Endothelial cell of umbilical vein (primary cell): ENCODE results near the gene ADD2. TPM values are rescaled to one million over a fixed set of nuclear protein-coding genes. Genes with fewer than 3 reads are reported as not detected.

Source experiments
- BruUV-seq: library from RNA; stranded (reverse); fragments of 400-500 nt; replicated peaks from 2 replicates; lab custom pipeline; 2021; lab: Mats Ljungman, UMichigan
- CTCF ChIA-PET: fragments of 300-600, 350-600 bp; sonication (Branson Sonifier 250); formaldehyde crosslinking; loops from one replicate; lab custom pipeline; 2021; ENCODE audit warnings: antibody characterized with exemption, inconsistent platforms; lab: Charles Lee
- POLR2A ChIA-PET: fragments of 300-600, 350-600 bp; sonication (Branson Sonifier 250); formaldehyde crosslinking; loops from one replicate; lab custom pipeline; 2021; ENCODE audit warnings: antibody characterized with exemption, inconsistent platforms; lab: Charles Lee
- DNase-seq: peaks from one replicate; pipeline ENCODE4 v3.0.0-alpha.2; 2011; ENCODE audit warnings: low read depth, low spot score
- FAIRE-seq: peaks from 2 replicates; lab custom pipeline; 2011; peaks lifted over from hg19 to GRCh38; lab: Jason Lieb, UNC
- H2AFZ ChIP-seq: 2 replicates; pipeline ENCODE4 v1.6.0; 2012; ENCODE audit warnings: low read depth, low read length, control low read depth, inconsistent platforms
- H3K27ac ChIP-seq: 2 replicates; pipeline ENCODE4 v1.5.1; 2011; ENCODE audit warnings: low read depth, mild to moderate bottlenecking, control low read depth, low read length, moderate library complexity; ENCODE audit not compliant: insufficient read depth
- H3K27me3 ChIP-seq, 2 experiments: 2 replicates each; pipeline versions ENCODE4 v1.6.0 to v1.6.1; 2011; ENCODE audit warnings: low read length in 2 of 2, mixed read lengths in 1 of 2; ENCODE audit not compliant: control insufficient read depth in 2 of 2, insufficient read depth in 2 of 2
- H3K36me3 ChIP-seq, 2 experiments: 2 replicates in 1 of 2; 3 replicates in 1 of 2; pipeline ENCODE4 v1.5.1; 2011; ENCODE audit warnings: low read length in 2 of 2, mild to moderate bottlenecking in 1 of 2, moderate library complexity in 1 of 2; ENCODE audit not compliant: control insufficient read depth in 2 of 2, insufficient read depth in 2 of 2; ENCODE audit errors: extremely low read depth in 1 of 2
- H3K4me1 ChIP-seq: 3 replicates; pipeline ENCODE4 v1.5.1; 2011; ENCODE audit warnings: mild to moderate bottlenecking, low read length; ENCODE audit not compliant: control insufficient read depth, insufficient read depth; ENCODE audit errors: extremely low read depth
- H3K4me2 ChIP-seq: 2 replicates; pipeline ENCODE4 v1.6.1; 2011; ENCODE audit warnings: low read length, control low read depth, mixed read lengths; ENCODE audit not compliant: insufficient read depth
- H3K4me3 ChIP-seq, 3 experiments: fragments of 200-600 bp in 1 of 3; sonication (generic), shearing (Covaris generic) in 1 of 3; replicated peaks in 1 of 3; 2 replicates each; pipeline ENCODE4 v1.5.1; 2011 to 2016; ENCODE audit warnings: control low read depth in 3 of 3, low read length in 3 of 3, mild to moderate bottlenecking in 2 of 3, inconsistent platforms in 1 of 3, low read depth in 1 of 3, moderate library complexity in 1 of 3; ENCODE audit not compliant: insufficient read depth in 1 of 3
- H3K79me2 ChIP-seq: 2 replicates; pipeline ENCODE4 v1.6.0; 2012; ENCODE audit warnings: low read length, inconsistent platforms; ENCODE audit not compliant: control insufficient read depth, insufficient read depth
- H3K9ac ChIP-seq: replicated peaks from 2 replicates; pipeline ENCODE3; 2011; ENCODE audit warnings: low read length, control low read depth; ENCODE audit not compliant: insufficient read depth; ENCODE audit errors: extremely low read depth
- H3K9me1 ChIP-seq: replicated peaks from 3 replicates; pipeline ENCODE4 v1.6.0; 2011; ENCODE audit warnings: mild to moderate bottlenecking, low read length; ENCODE audit not compliant: control insufficient read depth, insufficient read depth; ENCODE audit errors: extremely low read depth
- H3K9me3 ChIP-seq: replicated peaks from 2 replicates; pipeline ENCODE4 v1.5.1; 2012; ENCODE audit warnings: low read length, inconsistent platforms; ENCODE audit not compliant: control insufficient read depth, insufficient read depth
- H4K20me1 ChIP-seq: replicated peaks from 2 replicates; pipeline ENCODE3; 2011; ENCODE audit warnings: mild to moderate bottlenecking, low read length; ENCODE audit not compliant: control insufficient read depth, insufficient read depth; ENCODE audit errors: extremely low read depth
- EZH2 ChIP-seq: IDR thresholded peaks from 2 replicates; pipeline ENCODE4 v1.6.1; 2012; ENCODE audit warnings: borderline replicate concordance, low read depth, mild to moderate bottlenecking, moderate library complexity, low read length, inconsistent platforms; ENCODE audit not compliant: severe bottlenecking
- FOS ChIP-seq: IDR thresholded peaks from 2 replicates; pipeline ENCODE4 v1.6.1; 2011; ENCODE audit warnings: mild to moderate bottlenecking, low read length, moderate library complexity, borderline replicate concordance; ENCODE audit not compliant: insufficient read depth
- GATA2 ChIP-seq: IDR thresholded peaks from 2 replicates; pipeline ENCODE4 v1.7.0; 2011; ENCODE audit warnings: low read depth, mild to moderate bottlenecking, moderate library complexity, mixed read lengths, low read length; ENCODE audit not compliant: insufficient read length, insufficient read depth
- JUN ChIP-seq: IDR thresholded peaks from 2 replicates; pipeline ENCODE4 v1.6.1; 2011; ENCODE audit warnings: borderline replicate concordance, low read depth; ENCODE audit not compliant: insufficient read length, insufficient read depth
- MYC ChIP-seq: IDR thresholded peaks from one replicate; pipeline ENCODE4 v1.6.1; 2011; ENCODE audit warnings: mild to moderate bottlenecking, low read depth, low read length
- POLR2AphosphoS5 ChIP-seq: IDR thresholded peaks from 2 replicates; pipeline ENCODE4 v1.6.1; 2012; ENCODE audit warnings: low read depth, mild to moderate bottlenecking, control low read depth, low read length, moderate library complexity; ENCODE audit not compliant: insufficient read depth
- dilution Hi-C: fragments of 300-500 bp; cut with MboI; formaldehyde crosslinking; loops from one replicate; pipeline ENCODE4 v1.15.0; 2019; ENCODE audit warnings: low sequenced_read_pairs; ENCODE audit not compliant: extremely low pct_ligation_motif_present
- intact Hi-C: fragments of 100-400 bp; cut with micrococcal nuclease; formaldehyde crosslinking; loops from one replicate; pipeline ENCODE4 v1.10.0; 2022
- polyA plus RNA-seq, 4 experiments: library from polyadenylated mRNA; depleted of rRNA in 3 of 4; stranded (reverse) in 3 of 4; unstranded in 1 of 4; fragments of >200 nt; gene quantifications; 2 replicates each; pipeline versions ENCODE4 v1.2.1 to v1.2.3, GENCODE V29; 2011 to 2012; ENCODE audit warnings: missing spikeins in 1 of 4
- total RNA-seq: library from RNA; stranded (reverse); gene quantifications from 2 replicates; pipeline ENCODE4 v1.2.3, GENCODE V29; 2021
- TF ChIP-seq, protein P1 (sequence below): IDR thresholded peaks from 2 replicates; pipeline ENCODE4 v1.6.1; 2011; ENCODE audit not compliant: insufficient read depth, insufficient read length

The ADD2 gene
- total and polyA plus RNA-seq, 2 donors (not counting 3 experiments of a cell fraction or from before 2014, with no cell fraction given) = 0.17 TPM; not detected in 1

GRCh38 chr2:70711191-70711590 is 56.8 kb downstream of the ADD2 start:
- Histone ChIP-seq H4K20me1 (no peaks in the 10 kb centered on the region), H3K27me3 (peaks cover 0 to 6% of the 10 kb centered on the region in 2 experiments), H3K4me3 (no peak overlapping the region), H3K79me2 (no peaks in the 10 kb centered on the region), H3K9ac (no peak overlapping the region), H3K27ac (no peak overlapping the region), H3K4me2 (no peak overlapping the region), H3K9me3 (no peaks in the 10 kb centered on the region), H2AFZ (no peak overlapping the region), H3K4me1 (no peaks in the 10 kb centered on the region), H3K9me1 (no peaks in the 10 kb centered on the region), H3K36me3 (no peaks in the 10 kb centered on the region)
- ChIA-PET POLR2A (no interaction called here), CTCF (no interaction called here)
- no TSS peak for BruUV-seq
- no peak for FAIRE-seq
- intact Hi-C loops (no loop called here), dilution Hi-C loops (no loop called here)
- TF ChIP-seq FOS (no peak), JUN (no peak)
- no peak for DNase-seq

- Histone ChIP-seq H3K27me3 (peaks cover 0 to 5% of the 10 kb centered on the region in 2 experiments), H3K4me3 (no peak overlapping the region), H3K9me3 (no peaks in the 10 kb centered on the region), H3K4me1 (no peaks in the 10 kb centered on the region), H3K27ac (no peak overlapping the region), H3K79me2 (no peaks in the 10 kb centered on the region), H3K9me1 (no peaks in the 10 kb centered on the region), H4K20me1 (no peaks in the 10 kb centered on the region), H2AFZ (no peak overlapping the region), H3K9ac (no peak overlapping the region), H3K4me2 (no peak overlapping the region), H3K36me3 (no peaks in the 10 kb centered on the region)
- POLR2A ChIA-PET = no interaction called here
- TF ChIP-seq GATA2 = no peak
- no peak for TF ChIP-seq POLR2AphosphoS5
- TF ChIP-seq, protein P1, sequence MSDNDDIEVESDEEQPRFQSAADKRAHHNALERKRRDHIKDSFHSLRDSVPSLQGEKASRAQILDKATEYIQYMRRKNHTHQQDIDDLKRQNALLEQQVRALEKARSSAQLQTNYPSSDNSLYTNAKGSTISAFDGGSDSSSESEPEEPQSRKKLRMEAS = no peak
- TF ChIP-seq MYC = no peak
- no peak for TF ChIP-seq JUN
- TF ChIP-seq EZH2 = no peak
- no peak for TF ChIP-seq FOS
- BruUV-seq = no TSS peak
- intact Hi-C loops = no loop called here
- DNase-seq = no peak
- CTCF ChIA-PET = interaction anchor here (1.8 kb wide), 1 partner anchor 11 kb away, joined by 4 read pairs; no protein-coding TSS in a partner anchor
- FAIRE-seq = no peak
- dilution Hi-C loops = no loop called here
These were observed 57.8 kb downstream of the ADD2 start for GRCh38 chr2:70710038-70710690.
